Stimulated activated CD8-positive, alpha-beta memory T cell treated with anti-CD3 and anti-CD28 coated beads, Interleukin-7, amount 100 ng/mL, for 24 hours (primary cell): Measurements from ENCODE around the gene PMP22.

Experiments
- DNase-seq: peaks from one replicate; pipeline ENCODE4 v3.0.0-alpha.2; 2020; ENCODE audit warnings: low read depth

Gene PMP22

GRCh38 chr17:15273141-15273793, 8.1 kb upstream of the PMP22 start:
- DNase-seq = no peak

- DNase-seq = no peak
Observed at GRCh38 chr17:15271741-15272140, 6.6 kb upstream of the PMP22 start.

- no peak for DNase-seq
Observed at GRCh38 chr17:15270628-15271381, 5.7 kb upstream of the PMP22 start.

DNA sequence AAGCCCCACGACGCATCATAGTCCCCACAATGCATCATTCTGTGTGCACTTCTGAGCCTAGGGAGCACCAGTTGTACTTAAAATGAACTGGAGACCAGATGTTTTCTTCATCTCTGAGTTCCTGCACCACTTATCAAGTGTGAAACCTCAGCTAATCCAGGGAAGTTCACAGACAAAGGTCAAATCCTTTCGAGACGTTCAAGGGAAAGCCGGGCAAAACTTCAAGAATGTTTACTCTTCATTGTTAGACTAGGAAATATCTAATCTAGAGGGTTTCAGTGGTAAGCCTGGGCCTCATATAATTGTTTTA, 4.6 kb upstream of the PMP22 start:
- no peak for DNase-seq

DNA sequence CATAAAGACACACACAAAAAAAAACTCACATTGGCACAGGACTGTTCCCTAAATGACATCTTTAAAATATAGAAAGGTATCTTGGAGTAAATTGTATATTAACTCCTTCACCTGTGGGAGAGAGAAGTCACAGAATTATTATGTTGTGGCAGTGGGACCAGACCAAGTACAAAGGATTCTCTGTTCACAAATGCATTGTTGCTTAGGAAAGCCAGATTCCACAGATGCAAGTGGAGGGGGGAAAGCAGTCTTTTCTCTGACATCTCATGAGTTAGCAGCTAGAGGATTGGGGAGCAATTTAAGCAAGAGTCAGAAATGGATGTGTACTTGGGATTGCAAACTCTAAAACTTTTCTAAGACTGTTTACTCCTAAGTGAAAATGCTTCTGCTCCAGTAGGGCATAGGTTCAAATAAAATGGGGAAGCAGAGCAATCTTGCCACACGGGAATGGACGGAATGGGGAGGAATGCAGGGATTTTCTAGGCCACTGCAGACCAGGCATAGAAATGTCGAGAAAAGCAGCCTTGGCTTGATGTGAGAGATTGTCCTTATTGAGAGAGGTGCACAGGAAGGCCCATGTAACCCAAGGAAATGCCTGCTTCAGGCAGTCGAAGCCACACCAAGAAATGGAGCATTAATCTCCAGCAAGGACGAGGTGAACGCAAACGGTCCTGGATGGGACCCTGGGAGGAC, 4.1 kb upstream of the PMP22 start:
- DNase-seq = no peak

GRCh38 chr17:15268461-15268860, 3.3 kb upstream of the PMP22 start:
- DNase-seq = no peak

DNA sequence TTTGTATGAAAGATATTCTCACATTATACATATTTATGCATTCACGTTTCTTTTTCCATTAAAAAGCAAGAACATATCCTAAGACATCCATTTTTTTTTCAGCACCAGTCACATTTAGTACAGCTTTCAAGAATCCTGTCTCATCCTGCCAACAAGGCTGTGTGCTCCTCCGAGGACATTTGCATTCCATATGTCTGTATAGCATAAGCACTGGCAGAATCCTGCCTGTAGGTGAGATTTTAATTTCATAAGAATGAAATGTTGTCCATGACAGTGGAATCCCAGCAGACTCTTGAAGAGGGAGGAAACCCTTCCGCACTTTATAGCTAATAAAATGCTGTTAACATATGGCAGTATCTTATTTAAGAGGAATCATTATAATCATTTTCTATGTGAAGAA, 2.9 kb upstream of the PMP22 start:
- DNase-seq = no peak

DNA sequence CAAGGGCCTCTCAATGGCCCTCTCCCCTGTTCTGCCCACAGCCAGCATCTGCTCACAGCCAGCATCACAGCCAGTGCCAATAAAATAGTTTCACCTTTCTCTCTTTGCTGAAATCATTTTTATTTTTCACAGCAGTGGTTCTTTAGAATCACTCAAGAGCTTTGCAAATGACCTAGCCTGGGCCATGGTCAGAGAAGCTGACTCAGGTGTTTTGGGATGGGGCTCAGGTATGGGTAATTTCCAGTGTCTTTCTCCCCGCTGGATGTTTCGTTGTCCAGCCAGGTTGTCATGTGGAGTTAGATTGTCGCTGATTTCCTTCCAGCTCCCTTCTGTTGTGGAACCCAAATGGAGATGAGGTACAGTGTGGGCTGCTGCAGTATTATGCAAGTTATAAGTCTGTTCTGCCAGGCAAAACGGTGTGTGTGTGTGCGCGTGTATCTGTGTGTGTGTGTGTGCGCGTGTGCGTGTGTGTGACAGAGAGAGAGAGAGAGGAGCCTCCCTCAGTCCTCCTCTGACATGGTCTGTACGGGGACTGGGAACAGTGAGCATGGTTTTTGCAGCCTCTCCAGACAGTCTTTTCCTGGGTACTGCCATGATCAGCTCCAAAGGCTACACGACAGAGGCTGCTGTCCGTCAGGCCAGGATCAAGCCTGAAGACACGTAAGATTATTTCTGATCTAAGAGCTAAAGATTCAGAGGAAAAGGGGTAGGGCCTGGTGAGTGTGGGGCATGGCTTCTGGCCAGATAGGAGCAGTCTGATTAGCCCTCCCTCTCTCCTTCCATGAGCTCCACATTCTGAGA, 1.4 kb upstream of the PMP22 start:
- no peak for DNase-seq

GRCh38 chr17:15264542-15264941, 584 bp downstream of the PMP22 start:
- no peak for DNase-seq

GRCh38 chr17:15263680-15264079, 1.4 kb downstream of the PMP22 start:
- DNase-seq = no peak

DNA sequence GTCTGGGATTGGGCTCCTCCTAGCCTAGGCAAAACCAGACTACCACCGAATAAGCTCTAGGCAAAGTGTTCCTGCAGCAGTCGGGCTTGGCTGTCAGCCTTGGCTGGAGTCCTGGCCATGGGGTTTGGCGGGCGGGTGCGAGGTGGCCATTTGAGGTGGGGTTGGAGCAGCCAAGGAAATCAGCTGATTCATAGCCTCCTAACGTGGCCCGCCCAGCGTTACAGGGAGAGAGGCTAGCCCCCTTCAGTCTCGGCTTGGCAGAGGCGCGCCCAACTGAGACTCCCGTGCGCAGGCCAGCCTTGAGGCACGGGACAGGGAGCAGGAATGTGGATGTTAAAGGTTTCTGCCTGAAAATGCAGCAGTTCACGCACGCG, 1.9 kb downstream of the PMP22 start:
- DNase-seq = no peak

- DNase-seq = no peak
Observed at GRCh38 chr17:15262291-15263205, 2.6 kb downstream of the PMP22 start.

- no peak for DNase-seq
Observed at GRCh38 chr17:15261802-15262290, 3.3 kb downstream of the PMP22 start.

- no peak for DNase-seq
Observed at GRCh38 chr17:15261258-15261801, 3.8 kb downstream of the PMP22 start.

GRCh38 chr17:15260376-15261257, 4.5 kb downstream of the PMP22 start:
- peak; percentile 20 for DNase-seq

- no peak for DNase-seq
Observed at GRCh38 chr17:15257796-15258512, 7.2 kb downstream of the PMP22 start.

DNA sequence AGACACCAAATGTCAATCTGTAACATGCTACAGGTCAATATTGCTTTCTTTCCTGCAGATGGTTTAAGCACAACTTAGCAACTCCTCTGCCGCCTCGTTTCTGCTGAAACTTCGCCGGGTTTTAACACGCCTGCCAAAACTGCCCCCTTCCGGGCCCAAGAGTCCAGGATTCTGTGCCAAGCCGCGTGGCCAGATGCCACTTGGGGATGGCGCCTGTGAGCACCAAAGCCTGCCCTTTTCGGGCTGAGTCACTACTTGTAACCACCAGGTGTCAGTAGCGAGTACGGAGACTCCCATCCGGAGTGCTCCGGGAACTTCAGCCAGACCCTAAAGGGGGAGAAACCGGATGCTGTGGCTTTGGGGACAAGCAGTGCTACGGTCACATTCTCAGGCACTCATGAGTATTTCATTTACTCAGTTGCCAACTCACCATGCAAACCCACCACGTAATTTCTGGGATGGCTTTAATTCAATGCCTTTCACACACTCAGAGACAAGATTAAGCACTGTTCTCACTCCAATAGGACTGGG, 7.8 kb downstream of the PMP22 start:
- peak; percentile 29 for DNase-seq

- no peak for DNase-seq
Observed at GRCh38 chr17:15256689-15257088, 8.4 kb downstream of the PMP22 start.
